ENCODE data around the gene C2orf78. TPM values are rescaled to one million over a fixed set of nuclear protein-coding genes. Genes with fewer than 3 reads are reported as not detected.

The C2orf78 gene
- total RNA-seq, 1 experiment from 2014 or later = not detected

DNA sequence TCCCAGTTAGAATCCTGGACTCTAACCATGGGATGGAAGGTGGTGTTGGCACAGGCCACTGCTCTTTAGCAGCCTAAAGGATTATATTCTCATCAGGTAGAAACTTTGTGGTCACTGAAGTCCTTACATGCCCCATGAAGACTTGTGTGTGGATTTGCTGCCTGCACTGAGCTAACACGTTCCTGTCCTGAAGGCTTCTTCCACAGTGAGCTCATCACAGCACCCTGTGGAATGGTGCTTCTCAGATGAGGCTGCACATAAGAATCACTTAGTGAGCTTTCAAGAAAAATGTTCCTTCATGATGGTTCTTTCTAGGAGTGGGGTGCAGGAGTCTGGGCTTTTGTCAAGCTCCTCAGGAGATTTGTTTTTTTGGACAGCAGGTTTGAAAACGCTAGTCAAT lies 71.5 kb downstream of the C2orf78 start:
- no peaks in the 10 kb centered on the region for H3K4me1 ChIP-seq (ENCODE audit: control insufficient read depth, insufficient read depth, low read length)
- intact Hi-C loops (cut with micrococcal nuclease; ENCODE audit: unreplicated experiment) (no loop called here), in situ Hi-C loops (cut with HindIII; ENCODE audit: low pct_unique_long_range_greater_than_20kb, low sequenced_read_pairs) (no loop called here)
- no peaks in the 10 kb centered on the region for H3K27me3 ChIP-seq (ENCODE audit: control insufficient read depth, insufficient read depth, low read length)
- H3K27ac ChIP-seq (ENCODE audit: low read length) = no peak overlapping the region
- H3K4me3 ChIP-seq (ENCODE audit: low read depth in 2 of 2, low read length in 2 of 2) = no peak overlapping the region
- ATAC-seq (no peak), DNase-seq (ENCODE audit: low read depth, low spot score) (no peak)
- peaks cover 13% of the 10 kb centered on the region for H3K36me3 ChIP-seq (ENCODE audit: control insufficient read depth, insufficient read depth, low read length)
- ChIA-PET CTCF (no interaction called here), POLR2A (no interaction called here)
- TF ChIP-seq TCF7L2 (IDR thresholded peaks at IDR 0.05; ENCODE audit: low read depth, low read length) (no peak), REST (IDR thresholded peaks at IDR 0.05; ENCODE audit: insufficient read depth in 1 of 2, low read depth in 2 of 2, low read length in 1 of 2) (no peak), POLR2AphosphoS5 (IDR thresholded peaks at IDR 0.05; ENCODE audit: low read depth, low read length) (no peak)
- no peaks in the 10 kb centered on the region for H3K9me3 ChIP-seq (ENCODE audit: control insufficient read depth, insufficient read depth, low read depth, low read length)
- no TSS peak for BruUV-seq (replicated peaks)

DNA sequence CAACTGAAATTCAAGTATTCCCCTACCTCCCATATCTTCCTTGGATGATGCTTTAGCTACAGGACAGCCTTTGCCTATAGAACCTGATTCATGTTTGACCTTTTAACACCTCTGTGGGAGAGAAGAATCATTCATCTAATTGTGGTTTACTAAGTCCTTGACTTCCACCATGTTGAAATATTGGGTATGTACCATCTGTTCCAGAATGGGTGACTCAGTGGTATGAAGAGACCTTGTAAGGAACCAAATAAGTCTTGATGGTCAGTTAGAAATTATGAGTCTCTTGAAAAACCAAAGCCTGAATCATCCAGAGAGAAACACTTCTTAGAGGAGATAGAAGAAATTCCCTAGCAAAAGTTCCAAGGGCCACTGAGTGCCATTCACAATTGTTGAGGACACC lies 72.2 kb downstream of the C2orf78 start:
- Histone ChIP-seq H3K27ac (ENCODE audit: low read length) (no peak overlapping the region), H3K9me3 (ENCODE audit: control insufficient read depth, insufficient read depth, low read depth, low read length) (no peaks in the 10 kb centered on the region), H3K4me1 (ENCODE audit: control insufficient read depth, insufficient read depth, low read length) (no peaks in the 10 kb centered on the region), H3K36me3 (ENCODE audit: control insufficient read depth, insufficient read depth, low read length) (peaks cover 15% of the 10 kb centered on the region), H3K4me3 (ENCODE audit: low read depth in 2 of 2, low read length in 2 of 2) (no peak overlapping the region), H3K27me3 (ENCODE audit: control insufficient read depth, insufficient read depth, low read length) (no peaks in the 10 kb centered on the region)
- CTCF ChIA-PET = no interaction called here
- in situ Hi-C loops (cut with HindIII; ENCODE audit: low pct_unique_long_range_greater_than_20kb, low sequenced_read_pairs) = no loop called here
- no peak for DNase-seq (ENCODE audit: low read depth, low spot score)
- POLR2A ChIA-PET = no interaction called here
- TF ChIP-seq TCF7L2 (IDR thresholded peaks at IDR 0.05; ENCODE audit: low read depth, low read length) (no peak), POLR2AphosphoS5 (IDR thresholded peaks at IDR 0.05; ENCODE audit: low read depth, low read length) (no peak), SIN3A (IDR thresholded peaks at IDR 0.05; ENCODE audit: borderline replicate concordance, insufficient read depth, low read depth, low read length) (no peak), REST (IDR thresholded peaks at IDR 0.05; ENCODE audit: insufficient read depth in 1 of 2, low read depth in 2 of 2, low read length in 1 of 2) (no peak)
- TF ChIP-seq, protein P1, sequence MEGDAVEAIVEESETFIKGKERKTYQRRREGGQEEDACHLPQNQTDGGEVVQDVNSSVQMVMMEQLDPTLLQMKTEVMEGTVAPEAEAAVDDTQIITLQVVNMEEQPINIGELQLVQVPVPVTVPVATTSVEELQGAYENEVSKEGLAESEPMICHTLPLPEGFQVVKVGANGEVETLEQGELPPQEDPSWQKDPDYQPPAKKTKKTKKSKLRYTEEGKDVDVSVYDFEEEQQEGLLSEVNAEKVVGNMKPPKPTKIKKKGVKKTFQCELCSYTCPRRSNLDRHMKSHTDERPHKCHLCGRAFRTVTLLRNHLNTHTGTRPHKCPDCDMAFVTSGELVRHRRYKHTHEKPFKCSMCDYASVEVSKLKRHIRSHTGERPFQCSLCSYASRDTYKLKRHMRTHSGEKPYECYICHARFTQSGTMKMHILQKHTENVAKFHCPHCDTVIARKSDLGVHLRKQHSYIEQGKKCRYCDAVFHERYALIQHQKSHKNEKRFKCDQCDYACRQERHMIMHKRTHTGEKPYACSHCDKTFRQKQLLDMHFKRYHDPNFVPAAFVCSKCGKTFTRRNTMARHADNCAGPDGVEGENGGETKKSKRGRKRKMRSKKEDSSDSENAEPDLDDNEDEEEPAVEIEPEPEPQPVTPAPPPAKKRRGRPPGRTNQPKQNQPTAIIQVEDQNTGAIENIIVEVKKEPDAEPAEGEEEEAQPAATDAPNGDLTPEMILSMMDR (IDR thresholded peaks at IDR 0.05) = no peak
- no TSS peak for BruUV-seq (replicated peaks)
- ATAC-seq = no peak
- intact Hi-C loops (cut with micrococcal nuclease; ENCODE audit: unreplicated experiment) = no loop called here
